UCSD-AML1 (cell line): ENCODE results near the gene CYP46A1.

ENCODE experiments used
- DNase-seq: peaks from one replicate; lab custom pipeline; 2025; ENCODE audit not compliant: unreplicated experiment; lab: John Stamatoyannopoulos, UW

Gene CYP46A1

DNA sequence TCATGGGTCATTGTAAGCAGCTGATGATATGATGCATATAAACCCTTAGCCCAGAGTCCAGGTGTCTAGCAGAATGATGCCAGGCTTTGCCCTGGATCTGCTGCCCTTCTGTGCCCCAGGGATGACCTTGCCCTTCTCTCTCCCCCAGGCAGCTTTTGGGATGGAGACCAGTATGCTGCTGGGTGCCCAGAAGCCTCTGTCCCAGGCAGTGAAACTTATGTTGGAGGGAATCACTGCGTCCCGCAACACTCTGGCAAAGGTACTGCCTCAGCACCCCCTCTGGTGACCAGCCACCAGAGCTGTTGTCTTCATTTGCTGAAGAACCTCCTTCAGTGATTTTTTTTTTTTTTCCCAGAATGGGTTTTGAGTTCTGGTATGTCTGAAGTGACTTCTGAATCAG, 23.3 kb downstream of the CYP46A1 start:
- DNase-seq, result no peak

DNA sequence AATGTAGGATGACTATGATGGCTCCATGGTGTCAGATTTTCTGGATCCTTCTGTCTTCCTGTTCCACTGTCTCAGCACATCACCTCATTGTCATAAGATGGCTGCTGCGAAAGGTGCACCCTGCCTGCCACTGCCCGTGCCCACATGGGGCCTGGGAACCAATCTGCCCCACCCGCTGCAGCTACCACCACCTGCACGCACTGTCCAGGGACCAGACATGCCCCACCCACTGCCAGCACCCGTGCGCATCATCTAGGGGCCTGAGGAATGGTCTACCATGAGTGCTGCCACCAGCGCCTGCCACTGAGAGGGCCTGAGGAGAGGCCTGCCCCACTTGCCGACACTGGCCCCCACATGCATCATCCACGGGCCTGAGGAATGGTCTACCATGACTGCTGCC, 23.8 kb downstream of the CYP46A1 start:
- no peak for DNase-seq

DNA sequence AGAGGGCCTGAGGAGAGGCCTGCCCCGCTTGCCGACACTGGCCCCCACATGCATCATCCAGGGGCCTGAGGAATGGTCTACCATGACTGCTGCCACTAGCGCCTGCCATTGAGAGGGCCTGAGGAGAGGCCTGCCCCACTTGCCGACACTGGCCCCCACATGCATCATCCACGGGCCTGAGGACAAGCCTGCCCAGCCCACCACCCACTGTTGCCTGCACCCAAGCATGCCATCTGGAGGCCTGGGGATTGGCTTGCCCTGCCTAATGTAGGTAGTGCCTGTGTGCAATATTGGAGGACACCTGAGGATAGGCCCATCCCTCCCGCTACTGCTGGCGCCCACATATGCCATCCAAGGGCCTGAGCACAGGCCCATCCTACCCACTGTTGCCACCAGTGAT, 24.4 kb downstream of the CYP46A1 start:
- no peak for DNase-seq

DNA sequence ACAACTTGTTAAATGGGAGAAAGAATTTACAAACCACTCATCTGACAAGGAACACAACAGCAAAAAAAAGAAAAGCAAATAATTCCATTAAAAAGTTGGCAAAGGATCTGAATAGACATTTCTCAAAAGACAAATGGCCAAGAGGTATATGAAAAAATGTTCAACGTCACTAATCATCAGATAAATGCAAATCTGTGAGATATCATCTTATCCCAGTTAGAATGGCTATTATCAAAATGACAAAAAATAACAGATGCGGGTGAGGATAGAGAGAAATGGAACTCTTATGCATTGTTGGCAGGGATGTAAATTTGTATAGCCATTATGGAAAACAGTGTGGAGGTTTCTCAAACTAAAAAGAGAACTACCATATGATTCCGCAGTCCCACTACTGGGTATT, 29.9 kb downstream of the CYP46A1 start:
- no peak for DNase-seq

DNA sequence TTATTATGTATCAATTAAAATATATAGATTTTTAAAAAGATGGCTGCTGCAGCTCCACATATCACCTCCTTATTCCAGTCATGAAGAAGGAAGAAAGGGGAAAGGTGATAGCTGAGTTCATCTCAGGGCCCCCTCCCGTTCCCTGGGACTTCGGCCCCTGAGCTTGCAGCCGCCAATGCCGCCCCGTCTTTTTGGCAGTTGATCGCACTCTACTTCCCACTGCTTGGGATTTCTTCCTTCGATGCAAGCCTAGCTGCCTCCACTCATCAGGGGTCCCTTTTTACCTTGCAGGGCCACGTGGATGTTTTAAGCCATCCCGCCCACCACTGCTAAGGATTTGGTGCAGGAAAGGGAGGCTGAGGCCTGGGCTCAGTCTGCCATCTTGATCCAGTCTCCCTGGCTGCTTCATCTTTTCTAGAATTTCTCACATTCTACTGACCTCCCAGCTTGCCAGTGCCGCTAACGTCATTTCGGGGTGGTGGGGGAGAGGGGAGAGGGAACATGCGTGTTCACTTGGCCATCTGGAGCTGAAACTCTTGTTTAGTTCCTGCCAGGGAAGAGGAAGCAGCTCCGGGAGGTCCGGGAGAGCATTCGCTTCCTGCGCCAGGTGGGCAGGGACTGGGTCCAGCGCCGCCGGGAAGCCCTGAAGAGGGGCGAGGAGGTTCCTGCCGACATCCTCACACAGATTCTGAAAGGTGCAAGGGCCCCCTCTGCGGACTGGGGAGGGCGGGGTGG, 31.3 kb downstream of the CYP46A1 start:
- no peak for DNase-seq

DNA sequence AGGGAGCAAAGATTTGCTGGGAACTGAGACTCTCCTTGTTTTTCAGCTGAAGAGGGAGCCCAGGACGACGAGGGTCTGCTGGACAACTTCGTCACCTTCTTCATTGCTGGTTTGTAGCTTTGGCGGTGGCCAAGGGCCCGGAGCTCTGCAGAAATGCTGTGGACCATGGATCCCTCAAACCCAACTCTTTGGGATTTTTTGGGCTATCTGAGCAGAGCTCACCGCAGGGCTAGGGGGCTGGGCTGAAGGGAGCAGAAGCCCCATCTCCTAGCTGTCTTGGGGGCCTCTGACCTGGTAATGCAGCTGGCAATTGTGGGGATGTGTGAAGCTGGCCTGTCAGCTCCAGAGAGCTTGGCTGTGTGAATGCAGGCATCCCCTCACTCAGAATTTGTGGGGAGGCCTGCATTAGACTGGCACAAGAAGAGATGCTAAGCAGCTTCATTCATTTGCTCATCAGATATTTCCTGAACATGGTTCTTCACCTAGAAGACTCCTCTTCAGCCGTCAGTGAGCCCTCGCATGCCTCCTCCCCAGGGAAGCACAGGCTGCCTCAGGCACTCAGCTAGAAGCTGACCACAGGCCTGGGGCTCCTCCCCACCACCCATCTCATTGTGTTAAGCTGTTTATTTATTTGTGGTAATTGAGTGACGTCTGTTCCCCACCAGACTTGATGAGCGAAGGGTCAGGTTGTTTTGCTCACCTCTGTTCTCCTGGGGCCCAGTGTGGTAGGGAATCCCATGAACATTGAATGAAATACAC, 32.2 kb downstream of the CYP46A1 start:
- no peak for DNase-seq

DNA sequence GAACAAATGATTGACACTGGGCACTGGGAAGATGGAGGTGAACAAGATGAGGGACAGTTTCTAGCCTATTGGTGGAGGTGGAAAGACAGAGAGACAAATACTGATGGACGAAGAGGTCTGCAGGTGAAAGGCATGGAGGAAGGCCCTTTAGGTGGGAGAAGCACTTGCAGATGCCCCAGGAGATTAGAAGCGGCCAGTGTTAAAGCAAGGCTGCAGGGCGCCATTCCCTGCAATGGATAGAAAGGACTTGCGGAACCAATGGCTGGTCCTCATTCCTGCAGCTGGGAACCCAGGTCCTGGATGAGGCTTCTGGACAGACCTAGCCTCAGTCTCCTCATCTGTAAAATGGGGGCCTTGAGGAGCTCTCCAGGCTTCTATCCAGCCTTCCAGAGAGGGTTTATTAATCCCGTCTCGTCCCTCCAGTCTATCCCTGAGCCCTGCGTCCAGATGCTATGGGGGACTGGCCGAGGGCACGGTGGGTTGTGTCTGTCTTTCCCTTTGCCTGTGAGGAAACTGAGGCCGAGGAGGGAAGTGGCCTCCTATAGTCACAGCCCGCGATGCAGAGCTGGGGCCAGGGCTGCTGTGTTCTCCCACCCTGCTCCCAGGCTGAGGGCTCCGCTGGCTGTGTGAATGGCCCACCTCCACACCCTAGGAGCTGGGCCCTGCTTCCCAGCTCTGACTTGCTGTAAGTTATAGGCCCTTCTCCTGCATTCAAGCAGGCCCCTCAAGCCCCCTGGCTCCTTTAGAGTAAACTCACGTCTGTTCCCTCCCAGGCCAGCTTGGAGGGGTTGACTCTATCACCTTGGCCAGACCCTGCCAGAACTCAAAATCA, 33.0 kb downstream of the CYP46A1 start:
- DNase-seq, result no peak

DNA sequence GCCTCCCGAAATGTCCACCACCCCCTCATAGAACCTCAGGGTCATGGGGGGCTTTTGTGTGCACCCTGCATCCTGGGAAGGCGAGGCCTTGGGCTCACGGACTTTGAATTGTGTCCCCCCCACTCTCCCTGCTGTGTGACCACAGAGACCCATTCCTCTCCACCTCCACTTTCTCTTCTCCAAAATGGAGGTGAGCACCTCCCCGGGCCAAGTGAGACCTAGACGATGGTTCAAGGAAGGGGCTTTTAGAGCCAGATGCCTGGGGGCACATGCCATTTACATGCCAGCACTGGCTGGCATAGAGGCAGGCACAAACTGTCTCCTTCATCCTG, 33.5 kb downstream of the CYP46A1 start:
- no peak for DNase-seq

DNA sequence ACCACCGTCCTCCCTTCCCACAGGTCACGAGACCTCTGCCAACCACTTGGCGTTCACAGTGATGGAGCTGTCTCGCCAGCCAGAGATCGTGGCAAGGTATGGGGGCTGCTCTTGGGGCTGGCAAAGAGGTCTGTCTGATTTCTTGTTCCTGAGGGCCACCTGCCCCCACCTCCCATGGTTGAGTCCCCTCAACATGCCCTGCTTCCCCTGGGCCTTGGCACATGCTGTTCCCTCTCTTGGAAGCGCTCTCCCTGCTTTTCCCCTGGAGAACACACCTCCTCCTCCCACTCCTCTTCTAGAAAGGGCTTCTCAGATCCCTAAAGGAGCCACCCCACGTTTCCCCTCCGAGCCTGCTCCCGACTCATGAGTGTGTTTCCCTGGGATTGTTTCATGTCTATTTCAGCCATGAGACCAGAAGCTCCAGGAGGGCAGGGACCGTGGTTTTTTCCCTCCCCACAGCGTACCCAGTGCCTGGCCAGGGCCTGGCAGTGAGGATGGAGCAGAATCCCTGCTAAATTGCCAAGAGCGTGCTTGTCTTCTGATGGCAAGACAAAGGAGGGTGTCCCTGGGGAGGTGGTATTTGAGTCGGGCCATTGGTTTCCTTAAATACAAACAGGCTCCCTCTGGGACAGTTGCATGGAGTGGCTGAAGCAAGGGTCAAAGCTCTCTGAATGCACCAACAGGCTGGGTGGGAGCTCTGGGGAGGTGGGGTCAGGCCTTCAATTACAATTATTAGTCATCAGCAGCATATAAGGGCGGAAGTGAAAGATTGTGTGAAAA, 34.1 kb downstream of the CYP46A1 start:
- DNase-seq, result no peak

DNA sequence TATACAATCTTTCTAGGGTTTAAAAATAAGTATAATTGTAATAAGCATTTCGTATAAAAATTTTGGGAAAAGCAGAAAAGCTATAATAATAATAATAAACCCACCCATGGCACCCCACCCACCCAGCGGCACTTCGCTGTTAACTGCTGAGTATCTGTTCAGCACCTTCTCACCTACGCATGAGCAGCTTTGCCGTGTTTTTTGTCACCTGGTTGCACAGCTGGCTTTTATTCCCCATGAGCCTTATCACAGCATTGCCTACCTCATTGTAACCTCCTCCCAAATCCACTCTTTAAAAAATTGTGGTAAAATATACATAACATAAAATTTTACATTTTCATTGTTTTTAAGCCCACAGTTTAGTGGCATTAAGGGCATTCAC, 34.7 kb downstream of the CYP46A1 start:
- DNase-seq, result no peak

DNA sequence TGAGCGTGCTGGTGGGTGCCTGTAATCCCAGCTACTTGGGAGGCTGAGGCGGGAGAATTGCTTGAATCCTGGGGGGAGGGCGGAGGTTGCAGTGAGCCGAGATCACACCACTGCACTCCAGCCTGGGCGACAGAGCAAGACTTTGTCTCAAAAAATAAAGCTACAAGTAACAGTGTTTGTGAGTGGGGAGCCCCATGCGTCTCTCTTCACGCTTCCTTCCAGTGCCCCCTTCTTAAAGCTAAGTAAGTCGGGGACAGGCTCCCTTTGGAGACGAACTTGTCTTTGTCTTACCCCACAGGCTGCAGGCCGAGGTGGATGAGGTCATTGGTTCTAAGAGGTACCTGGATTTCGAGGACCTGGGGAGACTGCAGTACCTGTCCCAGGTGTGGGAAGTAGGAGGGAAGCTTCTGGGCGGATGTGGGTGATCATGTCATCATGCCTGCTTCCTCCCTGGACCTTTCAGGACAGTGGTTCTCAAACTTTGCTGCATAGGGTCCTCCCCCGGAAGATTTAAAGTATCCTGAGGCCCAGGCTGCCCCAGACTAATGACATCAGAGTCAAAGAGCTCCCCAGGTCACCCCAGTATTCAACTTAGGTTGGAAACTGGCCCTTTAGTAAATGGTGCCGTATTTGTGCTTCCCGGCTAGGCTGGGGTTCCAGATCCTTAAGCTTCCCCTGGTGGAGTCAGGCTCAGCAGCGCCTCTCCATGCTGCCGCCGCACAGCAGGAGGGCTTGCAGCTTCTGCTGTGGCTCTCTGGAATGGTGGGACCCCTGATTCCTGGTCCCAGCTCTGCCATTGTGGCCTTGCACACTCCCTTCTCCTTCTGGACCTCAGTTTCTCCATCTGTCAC, 37.1 kb downstream of the CYP46A1 start:
- DNase-seq, result no peak

DNA sequence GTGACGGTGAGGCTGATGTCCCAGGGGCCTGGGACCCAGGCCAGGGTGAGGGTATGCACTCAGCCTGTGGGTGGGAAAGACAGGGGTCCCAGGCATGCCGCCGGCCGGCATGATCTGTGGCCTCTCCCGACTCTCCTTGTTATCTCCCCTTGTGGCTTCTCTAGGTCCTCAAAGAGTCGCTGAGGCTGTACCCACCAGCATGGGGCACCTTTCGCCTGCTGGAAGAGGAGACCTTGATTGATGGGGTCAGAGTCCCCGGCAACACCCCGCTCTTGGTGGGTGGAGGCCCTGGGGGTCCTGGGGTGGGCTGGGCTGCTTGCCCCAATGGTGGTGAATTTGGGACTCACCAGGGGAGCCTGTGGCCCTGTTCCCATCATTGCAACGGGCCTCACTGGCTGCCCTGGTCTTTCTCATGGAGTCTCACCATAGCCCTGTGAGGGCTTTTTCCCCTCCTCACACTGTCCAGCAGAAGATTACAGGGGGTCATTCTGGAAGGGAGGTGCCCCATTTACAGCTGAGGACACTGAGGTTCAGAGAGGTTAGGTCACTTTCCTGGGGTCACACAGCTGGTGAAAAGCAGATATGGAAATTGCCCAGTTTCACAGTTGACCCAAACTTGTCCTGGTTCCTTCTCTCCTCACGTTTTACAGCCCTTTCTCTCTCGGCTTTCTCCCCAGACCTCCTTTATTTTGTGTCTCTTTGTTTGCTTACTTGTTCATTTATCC, 37.9 kb downstream of the CYP46A1 start:
- no peak for DNase-seq

DNA sequence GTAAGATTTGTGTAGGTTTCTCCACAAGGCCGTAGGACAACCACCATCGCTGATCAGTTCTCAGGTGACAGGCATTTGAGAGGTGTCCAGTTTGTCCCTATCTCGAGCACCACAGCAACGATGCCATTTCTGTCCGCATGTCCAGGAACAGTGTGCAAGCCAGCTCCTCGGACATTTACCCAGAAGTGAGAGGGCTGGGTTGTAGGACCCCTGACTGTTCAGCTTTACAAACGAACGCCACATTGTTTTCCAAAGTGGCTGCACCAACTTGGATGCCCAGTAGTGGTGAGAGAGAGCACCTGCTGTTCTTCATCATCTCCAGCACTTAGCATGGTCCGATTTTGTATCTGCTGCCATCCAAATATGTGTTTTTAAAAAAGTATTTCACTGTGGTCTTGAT, 38.6 kb downstream of the CYP46A1 start:
- DNase-seq, result no peak

DNA sequence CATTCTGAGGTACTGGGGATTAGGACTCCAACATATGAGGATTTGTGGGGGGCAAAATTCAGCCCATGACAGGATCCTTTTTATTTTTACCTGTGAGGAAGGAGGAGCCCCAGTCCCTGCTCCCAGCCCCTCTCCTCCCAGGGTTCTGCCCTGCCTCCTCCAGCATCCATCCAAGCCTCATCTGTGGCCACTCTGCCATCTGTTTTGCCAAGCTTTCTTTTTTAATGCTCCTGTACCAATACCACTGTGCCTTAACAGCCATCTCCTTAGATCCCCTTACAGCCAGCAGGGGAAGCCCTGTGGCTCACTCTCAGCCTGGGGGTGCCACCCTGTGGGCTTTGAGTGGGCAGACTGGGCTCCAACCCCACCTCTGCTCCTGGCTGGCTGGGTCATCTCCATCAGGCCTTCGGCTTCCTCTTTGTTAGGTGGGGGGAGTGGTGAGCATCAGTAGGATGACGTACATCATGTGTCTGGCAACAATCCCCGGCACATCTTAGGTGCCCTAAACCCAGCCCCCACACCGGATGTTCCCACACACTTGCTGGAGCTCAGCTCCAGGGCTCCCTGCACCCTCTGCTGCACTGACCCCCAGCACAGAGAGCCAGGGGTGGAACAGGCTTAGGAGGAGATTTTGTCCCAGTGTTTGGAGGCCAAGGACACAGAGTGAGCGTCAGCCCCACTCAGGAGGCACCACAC, 40.2 kb downstream of the CYP46A1 start:
- DNase-seq, result no peak

DNA sequence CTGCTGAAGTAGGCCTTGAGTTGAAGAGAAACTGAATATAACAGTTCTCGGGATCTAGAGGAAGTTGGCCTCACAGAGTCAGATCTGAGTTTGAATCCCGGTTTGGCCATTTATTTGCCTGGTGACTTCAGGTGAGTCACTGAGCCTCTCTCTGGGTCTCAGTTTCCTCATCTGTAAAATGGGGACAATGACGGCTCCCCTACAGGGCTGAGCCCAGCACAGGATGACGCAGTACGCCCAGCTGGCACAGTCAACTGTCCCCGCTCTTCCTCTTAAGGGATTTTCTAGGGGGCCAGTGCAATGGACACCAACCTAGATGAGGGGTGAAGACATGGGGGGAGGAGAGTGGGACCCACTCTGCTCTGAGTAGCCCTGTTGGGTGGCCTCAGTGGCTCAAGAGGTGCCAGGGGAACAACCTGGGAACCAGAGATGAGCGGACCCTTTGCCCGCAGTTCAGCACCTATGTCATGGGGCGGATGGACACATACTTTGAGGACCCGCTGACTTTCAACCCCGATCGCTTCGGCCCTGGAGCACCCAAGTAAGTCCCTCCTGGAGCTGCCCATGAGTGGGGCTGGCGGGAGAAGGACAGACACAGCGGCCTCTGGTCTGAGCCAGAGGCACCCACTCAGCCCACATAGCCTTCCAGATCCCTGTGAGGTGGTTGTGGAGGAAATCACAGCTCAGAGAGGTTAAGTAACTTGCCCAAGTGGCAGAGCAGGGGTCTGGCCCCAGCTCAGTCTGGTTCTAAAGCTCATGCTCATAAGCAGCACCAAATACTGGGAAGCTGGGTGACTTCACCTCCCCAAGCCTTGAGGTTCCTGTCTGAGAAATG, 41.1 kb downstream of the CYP46A1 start:
- no peak for DNase-seq

DNA sequence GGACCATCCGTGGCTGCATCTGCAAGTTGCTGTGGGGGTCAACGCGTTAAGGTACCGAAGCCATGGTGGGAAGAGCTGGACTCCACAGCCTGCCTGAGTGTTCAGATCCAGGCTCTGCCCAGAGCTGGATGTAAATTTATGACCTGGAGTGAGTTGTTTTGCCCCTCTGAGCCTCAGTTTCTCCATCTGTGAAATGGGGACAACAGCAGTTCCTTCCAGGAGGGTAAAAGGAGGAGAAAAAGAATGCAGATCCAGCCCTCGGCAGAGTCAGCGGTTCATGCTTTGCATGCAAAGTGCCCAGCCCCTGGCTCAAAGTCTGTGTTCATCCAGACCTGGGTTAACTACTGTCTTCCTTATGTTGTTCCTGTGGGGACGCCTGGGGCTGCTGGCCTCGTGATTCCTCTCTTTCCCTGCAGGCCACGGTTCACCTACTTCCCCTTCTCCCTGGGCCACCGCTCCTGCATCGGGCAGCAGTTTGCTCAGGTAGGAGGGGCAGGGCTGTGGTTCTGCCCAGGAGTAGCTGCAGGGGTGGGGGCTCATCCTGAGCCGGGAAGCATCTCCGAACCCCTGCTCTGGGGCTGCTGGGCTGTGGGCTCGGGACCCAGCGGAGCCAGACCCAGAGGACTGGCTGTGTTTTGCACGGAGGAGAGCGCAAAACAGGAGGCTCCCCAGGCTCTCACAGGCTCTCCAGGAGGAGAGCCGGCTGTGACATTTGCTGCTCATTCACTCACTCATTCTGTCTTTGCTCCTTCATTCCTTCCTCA, 41.9 kb downstream of the CYP46A1 start:
- no peak for DNase-seq

DNA sequence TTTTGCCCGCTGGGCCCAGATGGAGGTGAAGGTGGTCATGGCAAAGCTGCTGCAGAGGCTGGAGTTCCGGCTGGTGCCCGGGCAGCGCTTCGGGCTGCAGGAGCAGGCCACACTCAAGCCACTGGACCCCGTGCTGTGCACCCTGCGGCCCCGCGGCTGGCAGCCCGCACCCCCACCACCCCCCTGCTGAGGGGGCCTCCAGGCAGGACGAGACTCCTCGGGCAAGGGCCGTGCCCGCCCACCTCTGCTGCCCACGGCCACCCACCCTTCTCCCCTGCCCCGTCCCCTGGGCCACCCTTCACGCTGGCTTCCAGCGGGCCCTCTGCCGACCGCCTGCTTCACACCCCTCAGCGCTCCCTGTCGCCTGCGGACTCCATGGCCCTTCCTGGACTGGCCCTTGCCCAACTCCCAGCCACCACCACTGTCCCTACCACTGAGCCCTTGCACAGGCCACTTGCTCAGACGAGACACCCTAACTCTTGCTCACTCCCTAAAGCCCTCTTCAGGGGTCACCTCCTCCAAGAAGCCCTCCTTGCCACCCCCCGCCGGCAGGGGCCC, 42.5 kb downstream of the CYP46A1 start:
- no peak for DNase-seq
